Measurements from ENCODE around the gene PRCD.
"Not testable (repeated sequence)": the region's sequence is repeated elsewhere in the genome, so short reads cannot be mapped to it uniquely, and the experiment has no call there.

The PRCD gene

DNA sequence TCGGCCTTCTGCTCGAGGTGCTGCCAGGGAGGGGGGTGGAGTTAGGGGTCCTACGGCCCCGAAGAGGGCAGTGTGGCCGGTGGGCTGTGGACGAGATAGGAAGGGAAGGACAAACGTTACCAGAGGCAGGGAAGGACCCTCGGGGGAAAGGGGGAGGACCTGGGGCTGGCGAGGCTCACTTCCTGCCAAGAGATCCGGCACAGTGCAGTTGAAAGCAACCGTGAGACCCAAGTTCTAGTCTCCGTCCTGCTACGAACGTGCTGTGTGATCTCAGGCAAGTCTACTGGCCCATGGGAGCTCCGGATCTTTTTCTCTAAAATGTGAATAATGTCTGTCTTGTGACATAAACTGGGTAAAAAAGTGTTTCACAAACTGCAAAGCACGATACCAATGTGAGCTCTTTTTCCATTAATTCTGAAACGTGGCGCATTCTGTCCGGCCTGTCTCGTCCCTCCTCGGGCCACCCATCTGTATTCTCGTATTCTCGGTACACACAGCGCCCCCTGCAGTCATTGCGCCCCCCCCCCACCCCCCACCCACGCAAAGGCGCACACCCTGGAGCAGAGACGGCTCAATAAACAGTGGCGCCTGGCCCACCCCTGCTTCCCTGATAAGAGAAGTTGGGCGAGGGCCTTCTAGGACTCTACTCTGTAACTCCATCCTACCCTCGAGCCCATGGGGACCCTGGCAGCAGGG, 11.2 kb upstream of the PRCD start:
- DNase-seq = no peak

DNA sequence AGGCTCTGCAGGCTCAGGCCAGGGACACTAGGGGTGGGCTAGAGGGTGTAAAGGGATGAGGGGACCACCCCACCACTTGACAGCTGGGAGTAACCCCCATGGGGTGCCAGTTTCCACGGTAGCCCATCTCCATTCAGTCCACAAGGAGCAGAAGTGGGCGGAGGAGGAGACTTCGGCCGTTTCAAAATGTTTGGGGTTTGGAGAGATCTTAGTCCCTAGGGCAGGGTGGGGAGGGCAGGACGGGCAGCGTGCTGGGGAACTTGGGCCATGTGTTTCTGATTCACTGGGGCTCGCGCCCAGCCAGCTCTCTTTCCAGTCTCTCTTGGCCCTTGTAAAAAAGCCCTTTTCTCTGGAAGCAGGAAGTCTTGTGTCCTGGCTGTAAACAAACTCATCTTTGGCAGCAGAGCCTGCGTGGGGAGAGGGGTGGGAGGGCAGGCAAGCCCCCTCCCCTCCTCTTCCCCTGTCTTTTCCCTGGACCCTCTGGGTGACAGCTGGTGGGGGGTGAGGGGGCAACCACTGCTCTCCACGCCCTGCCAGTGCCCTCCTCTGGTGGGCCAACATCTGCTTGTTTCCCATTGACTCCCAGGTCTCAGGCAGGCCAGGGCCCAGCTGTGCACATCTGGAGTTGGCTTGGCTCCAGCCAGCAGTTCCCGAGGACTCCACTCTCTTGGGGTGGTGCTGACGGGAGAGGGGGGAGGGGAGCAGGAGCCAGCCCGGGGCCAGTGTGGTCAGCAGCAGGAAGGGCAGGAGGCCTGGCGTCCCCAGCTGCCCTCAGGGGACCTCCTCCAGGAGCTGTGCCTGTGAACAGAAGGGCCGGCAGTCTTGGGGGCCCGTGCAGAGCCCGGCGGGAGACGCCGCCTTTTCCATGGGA, 10.4 kb upstream of the PRCD start:
- DNase-seq = no peak

DNA sequence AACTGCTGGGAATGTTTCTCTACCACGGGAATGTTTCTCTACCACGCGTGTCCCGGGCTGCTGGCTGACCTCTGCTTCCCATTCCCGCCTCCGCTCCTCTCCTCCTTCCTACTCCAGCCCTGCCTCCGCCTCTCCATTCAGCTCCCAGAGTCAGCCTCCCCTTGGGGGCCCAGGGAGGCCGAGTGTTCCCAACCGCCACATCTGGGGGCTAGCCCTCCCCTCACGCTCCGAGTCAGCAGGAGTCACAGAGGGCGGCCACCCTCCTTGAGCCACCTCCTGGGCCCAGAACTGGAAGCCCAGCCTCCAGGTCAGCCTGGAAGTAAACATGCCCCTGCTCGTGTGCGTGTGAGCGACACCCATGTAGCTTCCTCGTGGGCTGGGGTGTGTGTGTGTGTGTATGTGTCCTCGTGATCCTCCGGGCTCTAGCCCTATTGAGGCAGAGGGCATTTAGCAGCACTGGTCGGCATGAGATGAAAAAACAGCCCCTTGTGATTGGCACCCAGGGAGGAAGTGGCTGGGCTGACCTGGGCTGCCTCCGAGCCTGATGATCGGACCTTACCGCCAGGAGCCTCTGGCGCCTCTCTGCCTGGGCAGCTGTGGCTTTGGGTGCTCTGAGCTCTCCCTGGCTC, 9.6 kb upstream of the PRCD start:
- no peak for DNase-seq

DNA sequence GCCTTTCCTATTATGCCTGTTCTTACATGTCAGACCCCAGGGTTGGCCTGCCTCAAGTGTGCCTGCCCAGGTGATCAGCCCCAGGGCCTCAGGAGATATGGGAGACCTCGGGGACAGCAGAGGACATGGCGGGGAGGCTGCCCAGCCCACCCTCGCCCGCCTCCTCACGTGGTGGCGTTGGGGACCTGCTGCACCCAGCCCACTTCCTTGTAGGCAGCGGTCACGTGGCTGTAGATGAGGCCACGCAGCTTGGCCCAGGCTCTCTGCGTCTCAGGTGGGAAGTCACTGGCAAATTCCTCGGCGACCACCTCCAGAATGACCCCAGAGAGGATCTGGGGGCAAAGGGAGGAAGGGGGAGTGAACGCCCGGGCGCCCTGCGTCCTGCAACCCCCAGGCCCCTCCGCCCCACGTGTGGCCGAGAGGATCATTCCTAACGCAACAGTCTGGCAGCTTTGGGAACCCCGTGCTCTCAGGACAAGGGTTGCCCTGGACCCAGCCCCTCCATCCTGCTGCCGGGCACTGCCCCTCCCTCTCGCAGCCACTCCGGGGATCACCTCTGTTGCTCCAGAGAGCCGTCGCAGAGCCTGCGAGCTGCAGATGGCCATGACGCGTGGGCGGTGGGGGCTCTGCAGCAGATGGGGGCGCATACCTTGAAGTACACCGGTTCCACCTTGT, 8.9 kb upstream of the PRCD start:
- no peak for DNase-seq

DNA sequence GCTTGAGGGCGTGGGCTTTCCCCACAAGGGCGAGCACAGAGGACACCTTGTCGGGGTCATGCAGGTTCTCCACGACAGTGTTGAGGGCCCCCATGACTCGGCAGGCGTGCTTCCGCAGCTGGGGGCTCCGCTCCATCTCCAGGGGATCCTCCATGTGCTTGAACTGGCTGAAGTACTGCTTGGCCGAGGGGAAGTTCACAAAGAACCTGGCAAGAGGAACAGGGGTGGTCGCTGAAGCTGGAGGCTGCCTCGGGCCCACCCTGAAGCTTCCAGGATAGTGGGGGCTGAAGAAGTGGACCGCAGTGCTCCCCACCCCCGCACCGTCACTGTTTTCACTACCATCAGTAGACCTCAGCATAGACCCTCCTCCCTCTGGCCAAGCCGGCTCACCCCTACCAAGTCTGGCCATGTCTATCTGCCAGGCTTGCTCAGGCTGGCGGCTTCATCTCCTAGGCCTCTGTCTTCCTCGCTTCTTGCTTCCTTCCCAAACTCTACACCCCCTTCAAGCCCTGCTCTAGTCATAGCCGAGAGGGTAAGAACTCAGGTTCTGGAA, 8.3 kb upstream of the PRCD start:
- DNase-seq = no peak

DNA sequence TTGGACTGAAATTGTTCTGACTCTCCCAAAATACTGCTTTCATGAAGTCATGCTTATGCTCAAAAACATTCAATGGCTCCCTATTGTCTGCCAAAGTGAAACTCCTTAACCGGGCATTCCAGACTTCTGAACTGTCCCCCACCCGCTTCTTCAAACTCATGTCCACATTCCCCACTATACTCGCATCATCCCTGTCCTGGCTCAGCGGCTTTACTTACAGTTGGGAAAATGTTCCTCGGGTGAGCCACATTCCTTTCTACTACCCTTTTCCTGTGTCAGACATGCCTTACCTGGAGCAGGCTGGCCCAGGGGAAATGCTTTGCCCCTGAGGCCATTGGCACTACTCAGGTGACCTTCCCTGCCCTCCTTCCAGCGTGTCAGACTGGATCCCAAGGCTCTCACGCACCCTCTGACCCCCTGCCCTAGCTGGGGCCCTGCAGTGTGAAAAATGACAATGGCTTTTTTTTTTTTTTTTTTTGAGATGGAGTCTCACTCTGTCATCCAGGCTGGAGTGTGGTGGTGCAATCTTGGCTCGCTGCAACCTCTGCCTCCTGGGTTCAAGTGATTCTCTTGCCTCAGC, 7.7 kb upstream of the PRCD start:
- no peak for DNase-seq

DNA sequence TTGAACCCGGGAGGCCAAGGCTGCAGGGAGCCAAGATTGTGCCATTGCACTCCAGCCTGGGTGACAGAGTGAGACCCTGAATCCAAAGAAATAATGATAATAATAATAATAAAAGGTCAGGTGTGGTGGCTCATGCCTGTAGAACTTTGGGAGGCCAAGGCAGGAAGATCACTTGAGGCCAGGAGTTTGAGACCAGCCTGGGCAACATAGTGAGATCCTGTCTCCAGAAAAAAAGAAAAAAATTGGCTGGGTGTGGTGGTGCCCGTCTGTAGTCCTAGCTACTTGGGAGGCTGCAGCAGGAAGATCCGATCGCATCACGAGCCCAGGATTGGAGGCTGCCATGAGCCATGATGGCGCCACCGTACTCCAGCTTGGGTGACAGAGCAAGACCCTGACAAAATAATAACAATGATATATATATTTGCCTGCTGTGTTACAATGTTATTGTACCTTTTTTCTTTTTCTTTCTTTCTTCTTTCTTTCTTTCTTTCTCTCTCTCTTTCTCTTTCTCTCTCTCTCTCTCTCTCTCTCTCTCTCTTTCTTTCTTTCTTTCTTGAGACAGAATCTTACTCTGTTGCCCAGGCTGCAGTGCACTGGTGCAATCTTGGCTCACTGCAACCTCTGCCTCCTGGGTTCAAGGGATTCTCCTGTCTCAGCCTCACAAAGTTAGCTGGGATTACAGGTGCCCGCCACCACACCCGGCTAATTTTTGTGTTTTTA, 6.0 kb upstream of the PRCD start:
- not testable (repeated sequence) for DNase-seq

DNA sequence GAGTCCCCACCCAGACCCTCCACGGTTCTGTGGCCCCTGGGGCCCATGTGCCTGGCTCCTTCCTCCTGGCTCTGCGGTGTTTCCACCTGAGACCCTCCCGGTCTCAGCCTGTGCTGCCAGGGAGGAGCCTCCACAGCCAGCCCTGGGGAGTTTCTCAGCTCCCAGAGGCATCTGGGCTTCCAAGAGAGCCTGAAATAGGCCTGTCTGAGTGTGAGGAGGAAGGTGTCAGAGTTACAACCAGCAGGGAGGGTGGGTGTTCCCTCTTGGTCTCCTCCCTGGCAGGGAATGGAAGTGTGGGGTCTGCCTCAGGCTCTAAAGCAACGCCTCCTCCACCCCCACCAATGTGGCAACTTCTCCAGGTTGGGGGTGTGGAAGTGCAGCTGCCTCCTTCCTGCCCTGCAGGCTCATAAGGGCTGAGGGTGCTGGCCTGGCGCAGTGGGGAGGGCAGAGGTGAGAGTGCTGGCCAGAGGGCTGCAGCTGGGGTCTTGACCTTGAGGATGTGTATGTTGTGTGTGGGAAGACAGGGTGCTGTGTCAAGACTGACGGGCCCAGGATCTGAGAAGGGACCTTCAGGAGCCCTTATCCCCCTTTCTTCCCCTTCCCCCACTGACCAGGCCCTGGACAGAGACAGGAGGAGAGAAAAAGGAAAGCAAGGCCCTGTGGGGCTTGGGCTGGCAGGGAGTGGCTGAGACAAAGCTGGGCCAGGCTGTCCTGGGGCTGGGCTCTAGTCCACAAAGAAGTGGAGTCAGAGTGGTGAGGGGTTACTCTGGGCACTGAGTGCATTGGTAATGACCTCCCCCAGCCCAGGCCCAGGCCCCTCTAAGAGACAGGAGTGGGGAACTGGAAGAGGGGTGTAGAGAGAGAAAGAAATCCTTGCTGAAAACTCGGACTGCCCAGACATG, 4.8 kb upstream of the PRCD start:
- DNase-seq = no peak

DNA sequence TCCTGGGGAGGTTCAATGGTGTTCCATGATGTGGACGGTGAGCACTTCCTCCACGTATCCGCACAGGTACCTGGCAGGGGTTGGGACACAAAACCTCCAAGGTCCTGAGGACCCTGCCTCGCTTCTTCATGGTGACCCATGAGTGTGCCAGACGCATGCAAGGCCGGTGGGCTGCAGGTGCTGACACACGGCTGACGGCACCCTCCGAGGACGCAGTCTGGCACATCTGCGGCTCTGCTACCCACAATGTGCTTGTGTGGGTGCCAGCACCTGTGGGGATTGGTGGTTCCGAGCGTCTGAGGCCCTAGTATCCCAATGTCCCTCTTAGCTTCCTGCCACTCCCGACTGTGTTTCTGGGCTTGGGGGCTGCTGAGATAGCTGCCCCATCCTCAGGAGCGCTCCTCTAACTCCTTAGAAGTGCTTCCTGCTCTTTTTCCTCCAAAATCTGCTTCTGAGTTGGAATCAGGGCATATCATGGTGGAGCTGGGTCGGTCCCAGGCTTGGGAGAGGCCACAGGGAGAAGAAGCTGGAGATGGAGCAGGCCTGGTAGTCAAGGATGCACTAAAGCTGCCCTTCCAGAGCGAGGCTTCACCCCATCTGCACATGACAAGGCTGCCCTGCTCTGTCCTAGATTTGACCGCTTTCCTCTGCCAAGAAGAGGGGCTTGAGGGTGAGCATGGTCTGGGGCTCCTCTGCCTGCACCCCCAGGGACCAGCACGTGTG, 3.9 kb upstream of the PRCD start:
- DNase-seq = no peak

DNA sequence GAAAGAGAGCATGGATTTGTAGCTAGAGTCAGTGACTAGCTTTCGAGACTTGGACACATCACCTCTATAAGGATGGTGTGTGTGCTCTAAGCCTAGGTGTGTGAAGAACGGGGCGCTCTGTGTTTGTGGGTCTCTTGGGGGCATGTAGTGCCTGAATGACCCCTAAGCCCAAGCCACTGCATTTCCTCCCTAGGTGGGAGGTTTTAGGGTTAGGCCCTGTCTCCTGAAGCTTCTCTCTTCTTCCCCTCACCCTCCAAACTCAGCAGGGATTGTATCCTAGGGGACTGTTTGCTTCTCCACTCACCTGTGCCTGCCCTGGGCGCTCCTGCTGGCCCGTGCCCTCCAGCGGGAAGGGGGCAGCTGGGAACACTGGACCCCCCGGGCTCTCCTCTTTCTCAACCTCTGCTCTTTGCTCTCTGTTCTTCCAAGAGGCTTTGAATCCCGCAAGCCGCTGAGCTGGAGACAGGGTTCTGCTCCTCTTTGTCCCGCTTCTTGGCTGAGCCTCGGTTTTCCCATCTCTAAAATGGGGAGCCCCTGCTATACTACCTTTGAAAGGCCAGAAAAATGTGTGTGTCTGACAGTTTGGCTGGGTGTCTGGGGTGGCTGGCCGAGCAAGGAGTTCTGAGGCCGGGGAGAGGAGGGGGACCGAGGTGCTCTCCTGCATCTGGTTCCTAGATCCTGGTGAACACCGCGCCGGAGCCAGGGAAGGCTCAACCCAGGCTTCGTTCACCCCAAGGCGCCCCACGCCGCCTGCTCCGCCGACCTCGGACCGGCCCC, 3.1 kb upstream of the PRCD start:
- DNase-seq = no peak

DNA sequence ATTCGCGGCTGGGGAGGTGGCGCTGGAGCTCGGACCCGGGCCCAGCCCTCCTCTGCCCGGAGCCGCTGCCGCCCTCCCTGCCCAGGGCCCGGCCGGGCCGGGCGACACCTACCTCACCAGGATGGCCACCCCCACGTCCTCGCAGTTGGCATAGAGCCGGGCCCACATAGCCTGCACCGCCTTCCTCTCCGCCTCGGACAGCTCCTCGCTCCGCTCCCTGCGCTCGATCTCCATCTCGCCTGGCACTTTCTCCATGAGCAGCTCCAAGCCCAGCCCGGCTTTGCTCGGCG, 2.6 kb upstream of the PRCD start:
- no peak for DNase-seq

DNA sequence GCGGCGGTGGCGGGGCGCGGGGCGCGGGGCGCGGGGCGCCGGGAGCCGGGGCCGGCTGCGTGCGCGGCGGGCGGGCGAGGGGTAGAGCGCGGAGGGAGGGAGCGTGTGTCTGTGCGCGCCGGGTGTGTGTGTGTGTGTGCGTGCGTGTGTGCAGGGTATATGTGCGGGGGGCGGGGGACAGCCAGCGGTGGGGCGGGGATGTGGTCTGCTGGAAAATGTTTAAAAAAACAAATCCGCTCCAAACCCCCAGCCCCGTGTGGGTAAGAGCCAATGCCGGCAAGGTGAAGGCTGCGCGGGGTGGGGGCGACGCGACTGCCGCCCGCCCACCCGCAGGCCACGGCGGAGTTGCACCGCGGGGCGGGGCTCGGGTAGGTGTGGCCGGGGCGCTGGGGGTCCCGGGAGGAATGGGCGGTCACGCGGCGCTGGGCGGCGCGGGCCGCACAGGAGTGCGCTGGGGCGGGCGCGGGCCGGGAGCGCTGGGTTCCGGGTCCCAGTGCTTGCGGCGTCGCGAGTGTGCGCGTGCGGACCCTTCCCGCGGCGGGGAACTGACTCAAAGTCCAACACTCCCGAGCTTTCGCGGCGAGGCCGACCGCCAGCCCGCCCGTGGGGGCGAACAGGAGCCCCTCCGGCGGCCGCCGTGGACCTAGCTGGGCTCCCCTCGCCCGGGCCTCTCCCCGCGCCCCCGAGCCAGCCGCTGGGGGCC, 2.1 kb upstream of the PRCD start, which contains the start of gene CYGB:
CYGB (minus strand) TSS at position 132 of the 703 bp plus-strand sequence. CDS start 167 bp downstream, outside the sequence.
- peak in 1 of 3 experiments; percentile 31 for DNase-seq

DNA sequence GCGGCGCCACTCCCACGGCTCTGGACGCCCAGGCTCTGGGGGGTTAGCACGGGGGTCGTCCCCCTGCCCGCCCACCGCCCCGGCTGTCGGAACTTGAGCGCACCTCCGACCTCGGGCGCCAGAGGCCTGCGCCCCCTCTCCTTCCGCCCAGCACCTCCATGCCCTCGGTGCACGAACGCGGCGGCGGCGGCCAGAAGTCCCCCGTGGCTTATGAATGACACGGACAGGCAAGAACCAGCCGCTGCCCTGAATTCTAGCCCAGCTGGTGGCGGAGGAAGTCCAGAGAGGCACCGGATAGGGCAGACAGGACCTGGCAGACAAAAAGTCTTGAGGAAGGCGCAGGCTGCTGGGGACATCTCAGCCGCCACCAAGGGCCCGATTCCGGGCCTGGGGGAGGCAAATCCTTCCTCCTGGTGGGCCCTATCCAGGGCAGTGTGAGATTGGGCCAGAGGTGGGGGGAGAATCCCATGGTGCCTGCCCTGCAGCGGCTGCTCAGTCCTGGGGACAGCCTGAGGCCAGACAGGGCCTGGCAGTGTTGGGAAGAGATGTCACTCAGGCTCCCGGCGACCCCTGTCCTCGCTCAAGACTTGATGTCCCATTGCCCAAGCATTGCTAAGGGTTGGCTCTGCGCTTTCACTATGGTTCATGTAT, 1.4 kb upstream of the PRCD start:
- DNase-seq = no peak

DNA sequence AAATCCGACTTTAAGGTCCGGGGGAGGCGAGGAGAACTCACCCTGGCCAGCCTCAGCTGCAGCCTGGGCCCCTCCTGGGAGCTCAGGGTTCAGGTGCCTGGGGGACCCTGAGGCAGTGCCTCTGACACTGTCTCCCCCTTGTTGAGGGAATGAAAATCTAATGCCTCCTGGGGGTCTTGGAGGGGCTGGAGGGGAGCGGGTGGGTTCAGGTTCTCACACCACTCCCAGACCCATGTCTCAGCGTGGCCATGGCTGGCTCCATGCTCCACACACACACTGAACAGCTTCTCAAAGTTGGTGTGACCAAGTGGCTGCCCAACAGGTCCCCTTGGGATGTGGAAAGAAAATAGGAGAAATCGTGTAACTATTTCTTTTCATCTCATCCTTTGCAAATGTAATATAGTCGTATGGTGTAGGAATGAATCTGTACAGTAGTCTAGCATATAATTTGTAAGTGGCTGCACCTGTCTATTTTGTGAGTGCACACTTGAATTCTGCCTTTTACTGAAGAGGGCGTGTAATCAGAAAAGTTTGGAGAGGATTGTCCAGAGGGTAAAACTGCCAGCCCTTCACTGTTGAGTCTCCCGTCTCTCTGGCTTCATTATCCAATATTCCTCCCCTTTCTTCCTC, 788 bp upstream of the PRCD start:
- no peak for DNase-seq

DNA sequence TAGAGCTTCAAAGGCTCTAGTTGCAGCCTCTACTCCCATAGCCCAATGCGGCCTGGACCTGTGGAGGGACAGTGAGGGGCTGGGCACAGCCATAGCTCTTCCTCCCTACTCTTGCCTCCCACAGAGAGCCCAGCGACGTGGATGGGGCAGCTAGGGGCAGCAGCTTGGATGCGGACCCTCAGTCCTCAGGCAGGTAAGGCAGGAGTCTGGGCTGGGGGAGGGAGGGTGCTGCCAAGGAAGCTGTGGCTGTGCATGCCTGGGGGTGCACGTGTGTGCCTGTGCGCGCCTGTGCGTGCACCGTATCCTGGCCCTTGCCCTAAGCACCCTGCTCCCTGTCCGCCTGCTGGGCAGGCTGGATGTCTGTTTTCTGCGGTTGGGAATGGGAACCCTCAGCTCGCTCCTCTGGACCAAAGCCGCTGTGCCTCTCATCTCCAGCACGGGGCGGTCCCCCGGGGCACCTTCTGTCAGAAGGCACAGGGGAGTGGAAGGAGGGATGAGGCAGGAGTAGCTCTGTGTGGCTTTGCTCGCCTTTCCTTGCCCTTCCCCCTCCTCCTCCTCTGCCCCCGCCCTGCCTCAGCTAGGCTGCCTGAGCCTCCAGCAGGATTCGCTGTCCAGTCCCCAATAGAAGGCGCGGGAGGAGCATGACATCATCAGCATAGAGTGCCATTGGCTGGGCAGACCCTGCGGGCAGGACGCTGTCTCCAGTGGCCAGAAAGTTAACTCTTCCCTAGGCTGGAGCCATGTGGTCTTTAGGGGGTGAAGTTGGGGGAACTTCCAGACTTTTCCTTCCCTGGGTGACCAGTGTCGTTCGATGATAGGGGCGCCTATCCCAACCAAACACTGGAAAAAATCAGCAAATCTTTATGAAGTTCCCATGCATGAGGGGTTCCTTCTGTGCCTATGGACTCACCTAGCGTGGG, 797 bp downstream of the PRCD start:
- peak; percentile 86 to 93 (median 86) for DNase-seq

DNA sequence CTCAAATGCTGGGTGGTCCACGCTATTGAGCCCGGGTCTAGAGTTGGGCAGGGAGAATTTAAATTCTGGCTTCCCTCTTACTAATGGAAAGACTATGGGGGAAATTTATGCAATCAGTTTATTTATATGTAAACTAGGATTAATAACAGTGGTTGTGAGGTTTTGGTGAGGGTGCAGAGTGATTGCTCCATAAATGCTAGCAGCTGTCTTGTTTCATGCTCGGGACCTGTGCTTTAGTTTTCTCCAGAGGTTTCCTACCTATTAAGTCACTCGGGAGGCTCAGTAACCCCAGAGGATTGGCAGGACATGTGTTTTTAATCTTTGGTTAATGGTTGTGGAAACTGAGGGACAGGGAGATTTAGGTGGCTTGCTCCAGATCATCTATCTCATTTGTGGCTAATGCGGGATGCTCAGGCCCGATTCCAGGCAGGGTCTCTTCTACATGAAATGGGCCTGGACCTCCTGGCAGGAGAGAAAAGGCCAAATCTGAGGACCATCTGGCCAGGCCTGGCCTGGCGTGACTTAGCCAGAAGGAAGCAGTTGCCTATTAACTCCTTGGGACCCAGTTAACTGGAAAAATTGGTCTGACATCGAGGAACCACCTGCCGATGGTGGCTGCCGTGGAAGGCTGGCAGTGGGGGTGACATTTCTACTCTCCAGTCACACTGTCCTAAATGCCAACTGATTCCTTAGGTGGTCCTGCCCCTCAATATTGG, 2.1 kb downstream of the PRCD start:
- no peak for DNase-seq

All from NCI-H1417 (cell line).